Testis (tissue), 3 donors: ENCODE measurements around the gene SH3RF2. TPM values are rescaled to one million over a fixed set of nuclear protein-coding genes. Genes with fewer than 3 reads are reported as not detected.

Experiments used
- DNase-seq: peaks from one replicate; pipeline ENCODE4 v3.0.0-alpha.2; 2019
- H3K27ac ChIP-seq, 2 donors: fragments of 200-600 bp; sonication (generic); one replicate each; pipeline ENCODE4 v1.5.1; 2019
- H3K27me3 ChIP-seq: fragments of 200-600 bp; sonication (generic); one replicate; pipeline ENCODE4 v1.5.1; 2019
- H3K36me3 ChIP-seq: fragments of 200-600 bp; sonication (generic); one replicate; pipeline ENCODE4 v1.5.1; 2017; ENCODE audit warnings: low read depth; ENCODE audit errors: missing control alignments
- H3K4me1 ChIP-seq: fragments of 200-600 bp; sonication (generic); one replicate; pipeline ENCODE4 v1.5.1; 2019
- H3K4me3 ChIP-seq, 2 donors: fragments of 200-600 bp; sonication (generic); one replicate each; pipeline ENCODE4 v1.5.1; 2017 to 2019
- H3K9me3 ChIP-seq: fragments of 200-600 bp; sonication (generic); one replicate; pipeline ENCODE4 v1.5.1; 2017
- CTCF ChIP-seq, 3 experiments: fragments of 450-650 bp in 2 of 3; fragments of 200-600 bp in 1 of 3; sonication (generic) in 1 of 3; IDR thresholded peaks; one replicate each; pipeline ENCODE4 v1.5.1; 2016 to 2019; ENCODE audit warnings: antibody characterized with exemption in 3 of 3, mild to moderate bottlenecking in 2 of 3, moderate library complexity in 1 of 3
- POLR2A ChIP-seq: fragments of 450-650 bp; IDR thresholded peaks from one replicate; pipeline ENCODE4 v1.6.1; 2017; ENCODE audit warnings: antibody characterized with exemption, mild to moderate bottlenecking, moderate library complexity
- WGBS, 2 donors: methylation state at CpG; one replicate each; pipeline ENCODE4 v1.1.5; 2018; 5-methylcytosine and 5-hydroxymethylcytosine counted together
- intact Hi-C: fragments of 100-400 bp; cut with DNase I; formaldehyde crosslinking; loops from one replicate; pipeline ENCODE4 v1.15.1; 2023; ENCODE audit warnings: low total_unique reads
- polyA plus RNA-seq: library from polyadenylated mRNA; stranded (reverse); fragments of 350-450 nt; fragmentation: Illumina TruSeq; extraction: RNeasy Lipid Tissue Mini Kit (QIAGEN cat#74804); gene quantifications from one replicate; pipeline ENCODE4 v1.2.3, GENCODE V29; 2014; ENCODE audit warnings: low read depth, low replicate concordance; ENCODE audit not compliant: insufficient read depth
- total RNA-seq, 2 donors: library from RNA; depleted of rRNA; stranded (reverse); fragments of >200 nt; gene quantifications; one replicate each; pipeline ENCODE4 v1.2.3, GENCODE V29; 2016

SH3RF2 gene
- total and polyA plus RNA-seq, 3 donors from 2014 or later = 127 to 416 (median 378) TPM

DNA sequence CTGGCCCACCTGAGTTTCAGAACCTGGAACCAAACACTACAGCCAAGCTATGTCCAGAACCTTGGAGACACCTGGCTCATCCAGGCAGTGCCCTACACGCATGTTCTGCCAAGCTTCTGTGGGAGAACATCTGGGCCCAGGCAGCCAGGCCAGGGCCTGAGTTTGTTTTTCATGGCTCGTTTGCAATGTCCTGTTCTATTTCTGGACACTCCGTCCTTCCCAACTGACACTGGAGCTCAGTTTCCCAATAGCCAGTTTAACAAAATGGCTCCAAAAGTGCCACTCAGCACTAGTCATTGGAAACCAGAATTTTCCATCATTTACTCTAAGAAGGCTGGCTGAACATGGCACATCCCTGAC is 38.6 kb downstream of the SH3RF2 start:
- Histone ChIP-seq H3K4me3 (no peak overlapping the region), H3K36me3 (no peaks in the 10 kb centered on the region), H3K4me1 (peaks cover 16% of the 10 kb centered on the region), H3K27ac (no peak overlapping the region), H3K27me3 (no peaks in the 10 kb centered on the region), H3K9me3 (no peaks in the 10 kb centered on the region)
- WGBS, 2 donors = 68 to 70% methylated on average over 3 of the region's 3 CpGs
- TF ChIP-seq CTCF (IDR thresholded peaks at IDR 0.05) (no peak), POLR2A (no peak)
- no peak for DNase-seq
- intact Hi-C loops = no loop called here

DNA sequence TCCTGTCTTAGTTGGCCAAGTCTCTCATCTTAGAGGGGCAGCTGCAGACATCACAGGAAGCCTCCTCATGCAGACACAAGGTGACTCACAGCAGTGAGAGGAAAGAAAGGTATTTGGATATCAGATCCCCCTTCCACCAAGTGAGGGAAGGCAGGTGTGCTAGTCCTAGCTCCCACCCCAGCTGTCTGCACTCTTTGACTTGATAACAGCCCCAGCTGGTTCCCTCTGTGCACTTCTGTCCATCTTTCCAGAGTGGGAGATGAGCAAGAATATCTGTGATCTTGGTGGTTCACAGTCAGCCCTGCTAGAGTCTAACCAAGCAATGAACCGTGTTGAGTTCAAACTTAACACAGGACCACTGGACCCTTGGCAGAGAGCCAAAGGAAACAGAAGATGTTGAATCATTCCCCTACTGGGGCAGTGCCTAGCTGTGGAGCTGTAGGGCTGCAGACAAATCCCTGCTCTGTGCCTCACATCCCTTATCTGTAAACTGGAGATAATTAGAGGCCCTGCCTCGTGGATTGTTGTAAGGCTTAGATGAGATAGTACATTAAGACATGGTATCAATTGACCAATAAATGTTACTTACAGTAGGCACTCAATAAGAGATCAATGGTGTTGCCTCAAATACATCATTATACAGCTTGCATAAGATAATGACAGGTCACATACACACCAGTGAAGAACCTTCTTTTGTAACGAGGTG is 39.1 kb downstream of the SH3RF2 start:
- WGBS, 2 donors = 39 to 53% methylated on average over 3 of the region's 3 CpGs
- no peak overlapping the region for H3K4me3 ChIP-seq
- DNase-seq = peak; percentile 33
- H3K36me3 ChIP-seq = no peaks in the 10 kb centered on the region
- H3K27ac ChIP-seq = peak overlapping the region in 1 of 2 donors; percentile 47
- H3K9me3 ChIP-seq = no peaks in the 10 kb centered on the region
- no peaks in the 10 kb centered on the region for H3K27me3 ChIP-seq
- intact Hi-C loops = no loop called here
- no peak for TF ChIP-seq CTCF (IDR thresholded peaks at IDR 0.05)
- no peak for TF ChIP-seq POLR2A
- H3K4me1 ChIP-seq = peaks cover 16% of the 10 kb centered on the region

DNA sequence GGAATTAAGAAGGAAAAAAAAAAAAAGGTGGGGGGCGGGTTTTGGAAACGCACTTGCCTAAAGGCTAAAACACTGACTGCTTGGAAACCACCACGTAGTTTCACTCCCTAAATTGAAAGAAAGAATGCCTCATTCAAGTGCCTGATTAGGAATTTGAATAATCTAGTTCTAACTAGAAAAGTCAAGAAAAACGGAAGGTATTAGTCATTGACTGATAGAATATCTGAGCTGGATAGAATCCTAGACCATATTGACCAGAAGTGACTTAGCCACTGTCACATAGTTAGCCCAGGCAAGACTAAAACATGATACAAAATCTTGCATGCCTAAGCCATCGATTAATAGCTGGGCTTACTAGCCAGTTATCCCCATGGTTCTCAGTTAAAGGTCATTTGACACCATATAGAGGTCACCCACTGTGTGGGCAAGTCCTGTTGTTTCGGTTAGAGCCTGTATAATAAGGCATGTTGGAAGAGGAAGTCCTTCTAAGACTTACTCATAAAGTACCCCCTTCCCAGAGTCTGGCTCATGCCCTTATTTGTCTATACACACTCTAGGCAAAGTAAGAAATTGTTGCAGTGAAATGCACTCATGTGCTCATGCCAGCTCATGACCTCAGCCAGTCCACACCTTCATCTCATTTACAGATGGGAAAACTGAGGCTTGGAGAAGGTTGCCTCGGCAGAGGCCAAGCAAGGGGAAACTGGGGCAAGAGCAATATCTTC is 40.2 kb downstream of the SH3RF2 start:
- TF ChIP-seq POLR2A = no peak
- TF ChIP-seq CTCF (IDR thresholded peaks at IDR 0.05) = no peak
- intact Hi-C loops = no loop called here

DNA sequence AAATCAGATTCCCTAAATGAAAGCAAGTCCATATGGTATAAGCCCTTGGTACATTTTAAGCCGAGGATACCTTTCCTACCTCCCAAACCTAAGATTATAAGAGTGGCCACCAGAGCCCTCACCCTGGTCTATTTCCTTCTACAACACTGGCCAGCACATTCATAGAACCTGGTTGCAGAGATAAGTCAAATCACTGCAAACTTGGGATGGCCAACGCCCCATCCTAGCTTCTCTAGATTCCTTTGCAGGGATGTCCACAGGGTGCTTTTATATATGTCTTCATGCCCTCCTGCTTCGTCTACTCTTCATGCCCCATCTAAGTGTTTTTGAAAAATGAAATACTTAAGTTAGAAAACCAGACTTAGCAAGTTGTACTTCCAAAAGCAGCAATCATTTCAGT is 41.8 kb downstream of the SH3RF2 start:
- Histone ChIP-seq H3K36me3 (no peaks in the 10 kb centered on the region), H3K27ac (no peak overlapping the region), H3K9me3 (no peaks in the 10 kb centered on the region), H3K4me1 (peaks cover 16% of the 10 kb centered on the region), H3K27me3 (no peaks in the 10 kb centered on the region), H3K4me3 (no peak overlapping the region)
- WGBS, 2 donors = 85 to 94% methylated on average over 3 of the region's 3 CpGs
- intact Hi-C loops = no loop called here
- DNase-seq = no peak
- TF ChIP-seq CTCF (IDR thresholded peaks at IDR 0.05) (no peak), POLR2A (no peak)

More for the DNA sequence above, 40.2 kb downstream of the SH3RF2 start:
- H3K36me3 ChIP-seq = no peaks in the 10 kb centered on the region
- H3K27me3 ChIP-seq = no peaks in the 10 kb centered on the region
- 69 to 71% methylated on average over 7 of the region's 7 CpGs for WGBS, 2 donors
- H3K4me3 ChIP-seq = no peak overlapping the region
- H3K9me3 ChIP-seq = no peaks in the 10 kb centered on the region
- H3K27ac ChIP-seq = peak overlapping the region in 1 of 2 donors; percentile 47
- no peak for DNase-seq
- peaks cover 16% of the 10 kb centered on the region for H3K4me1 ChIP-seq
